Cardiac fibroblast (primary cell): ENCODE measurements around the gene CFAP46.

ENCODE experiments used
- DNase-seq, 2 donors: peaks; one replicate each; pipeline versions ENCODE4 v3.0.0 to v3.0.0-alpha.2; 2010; ENCODE audit warnings: low read depth in 2 of 2
- H3K4me3 ChIP-seq, 2 donors: replicated peaks in 1 of 2; 1 replicate in 1 of 2; 2 replicates in 1 of 2; pipeline ENCODE4 v1.5.1; 2011; ENCODE audit warnings: low read depth in 2 of 2, low read length in 2 of 2, mild to moderate bottlenecking in 2 of 2, moderate library complexity in 1 of 2
- CTCF ChIP-seq: IDR thresholded peaks from one replicate; pipeline ENCODE4 v1.5.1; 2011; ENCODE audit warnings: low read depth, mild to moderate bottlenecking, low read length, inconsistent platforms

CFAP46 gene

DNA sequence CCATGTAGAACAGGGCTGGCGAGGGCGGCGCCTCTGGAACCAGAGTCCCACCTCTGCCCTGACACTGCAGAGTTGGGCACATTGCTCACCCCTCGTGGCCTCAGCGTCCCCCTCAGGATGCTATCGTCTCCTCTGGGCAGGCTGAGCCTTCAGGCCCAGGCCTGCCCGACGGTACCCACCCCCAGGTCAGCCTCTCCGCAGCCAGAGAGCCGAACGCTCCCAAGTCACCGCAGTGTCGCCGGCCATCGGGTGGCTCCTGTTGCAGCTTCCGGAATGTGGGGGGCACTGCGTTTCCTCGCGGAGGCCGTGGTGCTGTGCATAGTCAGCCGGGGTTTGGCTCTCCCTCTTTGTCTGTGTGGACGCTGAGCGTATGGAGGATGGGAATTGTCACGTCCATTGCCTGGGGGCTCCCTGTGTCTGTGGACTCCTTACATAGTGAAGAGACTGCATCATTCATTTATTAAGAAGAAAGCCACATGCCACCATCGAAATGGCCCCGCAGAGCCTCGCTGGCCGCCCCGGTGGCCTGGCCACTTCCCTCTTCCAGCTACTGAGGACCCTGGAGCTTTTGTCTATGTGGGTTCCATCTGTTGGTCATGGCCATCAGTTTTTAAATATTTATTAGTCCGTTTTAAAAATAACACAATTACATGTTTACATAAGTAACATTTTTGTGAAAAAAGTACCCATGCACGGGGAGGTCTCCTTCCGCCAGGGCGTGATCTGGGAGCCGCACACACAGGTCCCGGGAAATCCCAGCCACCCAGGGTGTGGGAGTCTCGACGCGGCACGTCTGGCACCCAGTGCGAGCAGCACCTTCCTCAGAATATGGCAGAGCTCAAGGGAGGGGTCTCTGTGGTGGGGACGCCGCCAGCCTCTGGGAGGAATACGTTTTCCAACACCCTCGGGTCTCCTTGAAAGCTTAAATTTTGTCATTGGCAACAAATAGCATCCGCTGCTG lies 172.0 kb downstream of the CFAP46 start:
- no peak for DNase-seq
- no peak overlapping the region for H3K4me3 ChIP-seq
- no peak for TF ChIP-seq CTCF

GRCh38 chr10:132768346-132769248 lies 173.8 kb downstream of the CFAP46 start:
- no peak for DNase-seq
- H3K4me3 ChIP-seq: no peak overlapping the region
- no peak for TF ChIP-seq CTCF

DNA sequence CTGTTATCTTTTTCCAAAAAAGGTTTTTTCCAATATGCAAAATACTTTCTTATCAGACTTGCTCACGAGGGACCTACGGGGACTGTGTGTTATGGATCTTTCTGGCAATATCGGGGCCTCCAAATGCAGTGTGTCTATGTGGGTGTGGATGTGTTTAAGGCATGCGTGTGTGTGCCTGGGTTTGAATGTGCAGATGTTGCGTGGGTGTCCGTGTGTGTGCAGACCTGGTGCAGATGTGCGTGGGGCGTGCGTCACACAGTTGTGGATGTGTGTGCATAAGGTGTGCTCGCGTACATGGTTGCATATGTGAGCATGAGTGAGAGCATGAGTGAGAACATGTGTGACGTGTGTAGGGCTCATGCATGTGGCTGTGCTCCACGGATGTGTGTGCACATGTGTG lies 176.1 kb downstream of the CFAP46 start:
- TF ChIP-seq CTCF: no peak
- DNase-seq: no peak
- H3K4me3 ChIP-seq: no peak overlapping the region

DNA sequence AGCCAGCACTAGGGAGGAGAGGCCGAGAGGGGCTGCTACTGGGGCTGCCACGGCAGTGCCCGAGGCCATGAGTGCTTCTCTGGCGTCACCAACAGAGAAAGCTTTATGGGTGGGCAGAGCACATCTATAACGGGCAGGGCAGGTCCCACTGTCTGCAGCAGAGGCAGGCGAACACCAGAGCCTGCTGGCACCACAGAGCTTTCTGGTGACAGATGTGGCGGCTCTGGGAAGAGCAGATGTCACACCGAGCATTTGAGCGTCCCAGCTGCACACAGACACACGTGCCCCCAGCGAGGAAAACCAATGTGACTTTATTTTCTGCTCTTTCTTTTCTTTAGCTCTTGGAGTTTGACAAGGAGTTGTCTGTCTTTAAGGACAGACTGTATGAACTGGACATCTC lies 176.9 kb downstream of the CFAP46 start:
- no peak for DNase-seq

GRCh38 chr10:132764108-132764507 lies 178.3 kb downstream of the CFAP46 start:
- no peak overlapping the region for H3K4me3 ChIP-seq
- TF ChIP-seq CTCF: no peak
- DNase-seq: no peak

More for the DNA sequence above, 176.9 kb downstream of the CFAP46 start:
- no peak overlapping the region for H3K4me3 ChIP-seq
- TF ChIP-seq CTCF: no peak

- no peak overlapping the region for H3K4me3 ChIP-seq
- no peak for DNase-seq
- TF ChIP-seq CTCF: no peak
These were observed 178.8 kb downstream of the CFAP46 start for GRCh38 chr10:132763545-132763944.
